H1 (cell line): Measurements from ENCODE around the gene CDYL2. TPM values are rescaled to one million over a fixed set of nuclear protein-coding genes. Genes with fewer than 3 reads are reported as not detected.

Experiments
- CTCF ChIA-PET: fragments of 300-600 bp; sonication (Branson Sonifier 250); formaldehyde crosslinking; loops from one replicate; lab custom pipeline; 2021; ENCODE audit not compliant: partially characterized antibody; lab: Charles Lee
- POLR2A ChIA-PET: fragments of 300-600 bp; sonication (Branson Sonifier 250); formaldehyde crosslinking; loops from one replicate; lab custom pipeline; 2021; ENCODE audit warnings: inconsistent platforms; ENCODE audit not compliant: partially characterized antibody; lab: Charles Lee
- DNase-seq, 2 experiments: peaks; one replicate each; pipeline versions ENCODE4 v3.0.0 to v3.0.0-alpha.2; 2010 to 2022; ENCODE audit warnings: low spot score in 2 of 2, low read depth in 1 of 2, mixed read lengths in 1 of 2
- FAIRE-seq: peaks from 2 replicates; lab custom pipeline; 2011; peaks lifted over from hg19 to GRCh38; lab: Jason Lieb, UNC
- H2AFZ ChIP-seq: 2 replicates; pipeline ENCODE4 v1.8.1; 2012; ENCODE audit warnings: low read length, inconsistent platforms
- H2AK5ac ChIP-seq: 2 replicates; pipeline ENCODE4 v1.6.1; 2013; ENCODE audit warnings: low read depth, low read length
- H2BK120ac ChIP-seq: replicated peaks from 2 replicates; pipeline ENCODE3; 2013; ENCODE audit warnings: low read depth, low read length, inconsistent platforms
- H2BK12ac ChIP-seq: 2 replicates; pipeline ENCODE4 v1.6.1; 2013; ENCODE audit warnings: low read depth, low read length
- H2BK15ac ChIP-seq: 2 replicates; pipeline ENCODE4 v1.6.1; 2013; ENCODE audit warnings: low read length
- H2BK20ac ChIP-seq: 2 replicates; pipeline ENCODE4 v1.6.1; 2013; ENCODE audit warnings: low read length
- H2BK5ac ChIP-seq: 2 replicates; pipeline ENCODE4 v1.6.1; 2013; ENCODE audit warnings: low read depth, low read length
- H3K14ac ChIP-seq: 2 replicates; pipeline ENCODE4 v1.6.1; 2013; ENCODE audit warnings: inconsistent platforms; ENCODE audit not compliant: insufficient read length
- H3K18ac ChIP-seq: 2 replicates; pipeline ENCODE4 v1.6.1; 2013; ENCODE audit warnings: low read length; ENCODE audit errors: extremely low read depth
- H3K23ac ChIP-seq: 2 replicates; pipeline ENCODE4 v1.6.1; 2013; ENCODE audit warnings: inconsistent platforms; ENCODE audit not compliant: insufficient read length
- H3K23me2 ChIP-seq: 2 replicates; pipeline ENCODE4 v1.6.1; 2013; ENCODE audit warnings: low read depth, low read length
- H3K27ac ChIP-seq: 2 replicates; pipeline ENCODE4 v1.6.1; 2011; ENCODE audit warnings: low read depth, low read length, inconsistent platforms
- H3K27me3 ChIP-seq, 4 experiments: replicated peaks in 1 of 4; 1 replicate in 1 of 4; 2 replicates in 3 of 4; pipeline versions ENCODE4 v1.6.1 to v1.8.1; 2011 to 2013; ENCODE audit warnings: low read length in 3 of 4, mild to moderate bottlenecking in 3 of 4, inconsistent platforms in 2 of 4, mixed read lengths in 2 of 4, moderate library complexity in 1 of 4; ENCODE audit not compliant: control insufficient read depth in 3 of 4, insufficient read depth in 3 of 4; ENCODE audit errors: extremely low read depth in 1 of 4
- H3K36me3 ChIP-seq, 4 experiments: 2 replicates each; pipeline versions ENCODE4 v1.6.1 to v1.8.1; 2011 to 2013; ENCODE audit warnings: mild to moderate bottlenecking in 4 of 4, low read length in 3 of 4, moderate library complexity in 2 of 4, control low read depth in 1 of 4, inconsistent platforms in 1 of 4; ENCODE audit not compliant: insufficient read depth in 4 of 4, control insufficient read depth in 2 of 4
- H3K4ac ChIP-seq: replicated peaks from 2 replicates; pipeline ENCODE3; 2013; ENCODE audit warnings: low read length, low read depth, mixed read lengths, inconsistent platforms; ENCODE audit not compliant: insufficient read length
- H3K4me1 ChIP-seq, 4 experiments: replicated peaks in 1 of 4; 1 replicate in 1 of 4; 2 replicates in 3 of 4; pipeline versions ENCODE4 v1.6.1 to v1.8.1; 2011 to 2013; ENCODE audit warnings: low read length in 3 of 4, inconsistent platforms in 2 of 4, mixed read lengths in 1 of 4; ENCODE audit not compliant: insufficient read depth in 4 of 4, control insufficient read depth in 3 of 4
- H3K4me2 ChIP-seq, 2 experiments: 2 replicates each; pipeline versions ENCODE4 v1.6.1 to v1.8.1; 2011 to 2013; ENCODE audit warnings: low read depth in 2 of 2, low read length in 2 of 2, control low read depth in 1 of 2, inconsistent platforms in 1 of 2, mild to moderate bottlenecking in 1 of 2; ENCODE audit not compliant: insufficient read depth in 1 of 2
- H3K4me3 ChIP-seq, 4 experiments: fragments of 200-600, 300-600 bp in 1 of 4; sonication (generic), shearing (Covaris generic), sonication (Bioruptor Twin) in 1 of 4; 2 replicates each; pipeline versions ENCODE4 v1.5.1 to v1.8.1; 2011 to 2016; ENCODE audit warnings: low read length in 4 of 4, low read depth in 3 of 4, control low read depth in 2 of 4, inconsistent platforms in 2 of 4, mild to moderate bottlenecking in 2 of 4, mixed read lengths in 1 of 4, moderate library complexity in 1 of 4; ENCODE audit not compliant: insufficient read depth in 2 of 4; ENCODE audit errors: extremely low read depth in 1 of 4
- H3K56ac ChIP-seq: replicated peaks from 2 replicates; pipeline ENCODE3; 2013; ENCODE audit warnings: low read depth, mild to moderate bottlenecking, mixed read lengths, low read length, inconsistent platforms; ENCODE audit not compliant: insufficient read length
- H3K79me1 ChIP-seq: 2 replicates; pipeline ENCODE4 v1.6.1; 2013; ENCODE audit warnings: low read depth, low read length, control low read depth
- H3K79me2 ChIP-seq, 2 experiments: 2 replicates each; pipeline versions ENCODE4 v1.6.1 to v1.8.1; 2012 to 2013; ENCODE audit warnings: low read length in 2 of 2, mild to moderate bottlenecking in 2 of 2, inconsistent platforms in 1 of 2; ENCODE audit not compliant: insufficient read depth in 2 of 2, control insufficient read depth in 1 of 2
- H3K9ac ChIP-seq, 4 experiments: replicated peaks in 1 of 4; 1 replicate in 1 of 4; 2 replicates in 3 of 4; pipeline versions ENCODE4 v1.6.1 to v1.8.1; 2011 to 2013; ENCODE audit warnings: low read depth in 3 of 4, low read length in 3 of 4, control low read depth in 2 of 4, mild to moderate bottlenecking in 2 of 4, moderate library complexity in 2 of 4, inconsistent platforms in 1 of 4; ENCODE audit errors: extremely low read depth in 1 of 4
- H3K9me3 ChIP-seq, 2 experiments: 2 replicates each; pipeline versions ENCODE4 v1.6.1 to v1.8.1; 2012 to 2013; ENCODE audit warnings: mild to moderate bottlenecking in 2 of 2, moderate library complexity in 2 of 2, control low read depth in 1 of 2, inconsistent platforms in 1 of 2, low read depth in 1 of 2, low read length in 1 of 2, mixed read lengths in 1 of 2; ENCODE audit not compliant: insufficient read depth in 2 of 2
- H4K20me1 ChIP-seq, 2 experiments: replicated peaks in 1 of 2; 2 replicates each; pipeline versions ENCODE3 to v1.8.1; 2011 to 2013; ENCODE audit warnings: inconsistent platforms in 2 of 2, low read length in 2 of 2, mild to moderate bottlenecking in 1 of 2; ENCODE audit not compliant: insufficient read depth in 2 of 2, control insufficient read depth in 1 of 2
- H4K5ac ChIP-seq: 2 replicates; pipeline ENCODE4 v1.6.1; 2013; ENCODE audit warnings: low read length, low read depth, mixed read lengths, inconsistent platforms; ENCODE audit not compliant: insufficient read length
- H4K8ac ChIP-seq: 2 replicates; pipeline ENCODE4 v1.8.0; 2013; ENCODE audit warnings: mild to moderate bottlenecking, moderate library complexity, low read length, inconsistent platforms; ENCODE audit not compliant: insufficient read depth; ENCODE audit errors: extremely low read depth
- H4K91ac ChIP-seq: replicated peaks from 2 replicates; pipeline ENCODE3; 2013; ENCODE audit warnings: low read length, mixed read lengths, inconsistent platforms; ENCODE audit not compliant: insufficient read length
- CBX5 ChIP-seq: fragments of 300-800, 300-1000 bp; sonication (generic); IDR thresholded peaks from 2 replicates; pipeline ENCODE4 v1.7.1; 2016; ENCODE audit warnings: antibody characterized with exemption, low read length, low read depth
- CBX8 ChIP-seq: fragments of 300-800, 300-1000 bp; sonication (generic); IDR thresholded peaks from 2 replicates; pipeline ENCODE4 v1.7.1; 2016; ENCODE audit warnings: low read depth, low read length, borderline replicate concordance
- EP300 ChIP-seq, 2 experiments: IDR thresholded peaks; 1 replicate in 1 of 2; 2 replicates in 1 of 2; pipeline ENCODE4 v1.6.1; 2011 to 2012; ENCODE audit warnings: low read depth in 2 of 2, low read length in 2 of 2, mild to moderate bottlenecking in 2 of 2, borderline replicate concordance in 1 of 2, inconsistent platforms in 1 of 2, moderate library complexity in 1 of 2
- GABPA ChIP-seq: IDR thresholded peaks from 2 replicates; pipeline ENCODE4 v1.6.1; 2011; ENCODE audit warnings: mild to moderate bottlenecking, low read length, moderate library complexity, borderline replicate concordance; ENCODE audit not compliant: insufficient read depth
- HDAC6 ChIP-seq: IDR thresholded peaks from one replicate; pipeline ENCODE4 v1.7.1; 2012; ENCODE audit warnings: low read depth, mild to moderate bottlenecking, inconsistent platforms, low read length, moderate library complexity
- POLR2A ChIP-seq, 2 experiments: IDR thresholded peaks; 1 replicate in 1 of 2; 2 replicates in 1 of 2; pipeline ENCODE4 v1.6.1; 2011; ENCODE audit warnings: low read depth in 2 of 2, low read length in 2 of 2, mild to moderate bottlenecking in 2 of 2; ENCODE audit errors: control extremely low read depth in 1 of 2
- RNF2 ChIP-seq: fragments of 200-900, 300-1000 bp; sonication (generic); IDR thresholded peaks from 2 replicates; pipeline ENCODE4 v1.7.1; 2016; ENCODE audit warnings: borderline replicate concordance, low read depth, mild to moderate bottlenecking, antibody characterized with exemption, low read length; ENCODE audit not compliant: poor library complexity, severe bottlenecking; ENCODE audit errors: missing control alignments
- SIX5 ChIP-seq: IDR thresholded peaks from 2 replicates; pipeline ENCODE4 v1.6.1; 2011; ENCODE audit warnings: mild to moderate bottlenecking, low read depth, low read length
- SP1 ChIP-seq: IDR thresholded peaks from 2 replicates; pipeline ENCODE4 v1.6.1; 2011; ENCODE audit warnings: low read depth, low read length
- SP4 ChIP-seq: IDR thresholded peaks from 2 replicates; pipeline ENCODE4 v1.6.1; 2012; ENCODE audit warnings: low read length, inconsistent platforms
- TBP ChIP-seq: IDR thresholded peaks from 2 replicates; pipeline ENCODE4 v1.6.1; 2011; ENCODE audit warnings: low read depth, low read length, improper control_type of control experiment
- WGBS, 2 experiments: shearing (Covaris generic) in 1 of 2; methylation state at CpG; one replicate each; pipeline versions ENCODE4 v1.1.6 to v1.1.7; 2013 to 2015; ENCODE audit warnings: low lambda C conversion rate in 2 of 2, mixed read lengths in 2 of 2, inconsistent platforms in 1 of 2, low coverage in 1 of 2, missing lambda C conversion rate in 1 of 2; ENCODE audit not compliant: insufficient replicate concordance in 2 of 2, insufficient coverage in 1 of 2, insufficient read length in 1 of 2; ENCODE audit errors: extremely low coverage in 1 of 2, missing lambda C conversion rate in 1 of 2; 5-methylcytosine and 5-hydroxymethylcytosine counted together
- polyA plus RNA-seq, 7 experiments: library from polyadenylated mRNA; depleted of rRNA in 3 of 7; stranded (reverse) in 5 of 7; unstranded in 2 of 7; fragments of >200 nt in 5 of 7; fragments of 200-250 nt in 2 of 7; gene quantifications; 1 replicate in 5 of 7; 2 replicates in 1 of 7; 4 replicates in 1 of 7; pipeline versions ENCODE4 v1.2.1 to v1.2.3, GENCODE V29; 2011 to 2013; ENCODE audit warnings: missing spikeins in 2 of 7, mixed read lengths in 2 of 7
- total RNA-seq: library from RNA; stranded (reverse); fragmentation: NEBNext Ultra II Directional; extraction: Animal tissue kit (Norgen Biotek cat#: 25700); gene quantifications from 2 replicates; pipeline ENCODE4 v1.2.1, GENCODE V29; 2021
- TF ChIP-seq, protein P1 (sequence below), 3 experiments: IDR thresholded peaks; 1 replicate in 2 of 3; 2 replicates in 1 of 3; pipeline versions ENCODE4 v1.5.1 to v1.6.1; 2011; ENCODE audit warnings: low read length in 3 of 3, mild to moderate bottlenecking in 3 of 3, inconsistent platforms in 2 of 3, low read depth in 1 of 3, moderate library complexity in 1 of 3; ENCODE audit not compliant: insufficient read depth in 1 of 3; ENCODE audit errors: control extremely low read depth in 1 of 3

The CDYL2 gene
- total and polyA plus RNA-seq, 2 of the 8 experiments (the other 6 are each of a cell fraction or from before 2014, with no cell fraction given): 0.33 to 5.3 TPM

DNA sequence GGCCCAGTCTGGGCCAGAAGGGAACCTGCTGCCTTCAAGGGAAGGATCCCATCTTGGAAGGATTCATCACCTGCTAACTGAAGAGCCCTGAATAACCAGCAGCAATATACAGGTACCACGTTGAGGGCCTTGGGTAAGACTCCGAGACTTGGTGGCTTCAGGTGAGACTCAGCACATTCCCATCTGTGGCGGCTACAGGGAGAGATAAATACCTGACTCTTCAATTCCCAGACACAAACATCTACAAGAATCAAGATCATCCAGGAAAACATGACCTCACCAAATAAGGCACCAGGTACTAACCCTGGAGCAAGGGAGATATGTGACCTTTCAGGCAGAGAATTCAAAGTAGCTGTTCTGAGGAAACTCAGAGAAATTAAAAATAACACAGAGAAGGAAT, 164.1 kb downstream of the CDYL2 start:
- no peak overlapping the region for H3K18ac ChIP-seq
- no peak overlapping the region for H2BK12ac ChIP-seq
- H3K14ac ChIP-seq: no peak overlapping the region
- FAIRE-seq (no peak), DNase-seq (no peak)
- H3K4me2 ChIP-seq: no peak overlapping the region
- no peak overlapping the region for H2BK5ac ChIP-seq
- H3K79me1 ChIP-seq: no peaks in the 10 kb centered on the region
- H3K9ac ChIP-seq: no peak overlapping the region
- peaks cover 15 to 16% of the 10 kb centered on the region in 2 experiments; a peak in 3 of 4 replicates for H3K9me3 ChIP-seq
- CTCF ChIA-PET: interaction anchor here (0.6 kb wide), 1 partner anchor 109 kb away, joined by 4 read pairs; no protein-coding TSS in a partner anchor
- no peak overlapping the region for H4K5ac ChIP-seq
- no peak overlapping the region for H3K56ac ChIP-seq
- POLR2A ChIA-PET: no interaction called here
- H2BK20ac ChIP-seq: no peak overlapping the region
- H2AFZ ChIP-seq: no peak overlapping the region
- no peaks in the 10 kb centered on the region; the same call in 1 of the 2 replicates for H3K23me2 ChIP-seq
- H3K23ac ChIP-seq: no peak overlapping the region
- WGBS, 2 experiments: 66% methylated on average over 3 of the region's 3 CpGs; no CpG with 5 or more reads in 1 of the 2 experiments
- no peak overlapping the region for H3K4me3 ChIP-seq
- no peaks in the 10 kb centered on the region for H4K20me1 ChIP-seq
- no peak overlapping the region for H4K8ac ChIP-seq
- H2AK5ac ChIP-seq: no peak overlapping the region
- H3K36me3 ChIP-seq: no peaks in the 10 kb centered on the region
- no peaks in the 10 kb centered on the region for H3K4me1 ChIP-seq
- no peaks in the 10 kb centered on the region for H3K27me3 ChIP-seq
- H3K79me2 ChIP-seq: no peaks in the 10 kb centered on the region
- H4K91ac ChIP-seq: no peak overlapping the region
- no peak overlapping the region for H3K4ac ChIP-seq
- no peak overlapping the region for H2BK120ac ChIP-seq
- H2BK15ac ChIP-seq: no peak overlapping the region
- no peak overlapping the region for H3K27ac ChIP-seq
- no peak for TF ChIP-seq SP4
- TF ChIP-seq GABPA: no peak
- TF ChIP-seq CBX8: no peak
- TF ChIP-seq HDAC6: no peak
- TF ChIP-seq, protein P1, sequence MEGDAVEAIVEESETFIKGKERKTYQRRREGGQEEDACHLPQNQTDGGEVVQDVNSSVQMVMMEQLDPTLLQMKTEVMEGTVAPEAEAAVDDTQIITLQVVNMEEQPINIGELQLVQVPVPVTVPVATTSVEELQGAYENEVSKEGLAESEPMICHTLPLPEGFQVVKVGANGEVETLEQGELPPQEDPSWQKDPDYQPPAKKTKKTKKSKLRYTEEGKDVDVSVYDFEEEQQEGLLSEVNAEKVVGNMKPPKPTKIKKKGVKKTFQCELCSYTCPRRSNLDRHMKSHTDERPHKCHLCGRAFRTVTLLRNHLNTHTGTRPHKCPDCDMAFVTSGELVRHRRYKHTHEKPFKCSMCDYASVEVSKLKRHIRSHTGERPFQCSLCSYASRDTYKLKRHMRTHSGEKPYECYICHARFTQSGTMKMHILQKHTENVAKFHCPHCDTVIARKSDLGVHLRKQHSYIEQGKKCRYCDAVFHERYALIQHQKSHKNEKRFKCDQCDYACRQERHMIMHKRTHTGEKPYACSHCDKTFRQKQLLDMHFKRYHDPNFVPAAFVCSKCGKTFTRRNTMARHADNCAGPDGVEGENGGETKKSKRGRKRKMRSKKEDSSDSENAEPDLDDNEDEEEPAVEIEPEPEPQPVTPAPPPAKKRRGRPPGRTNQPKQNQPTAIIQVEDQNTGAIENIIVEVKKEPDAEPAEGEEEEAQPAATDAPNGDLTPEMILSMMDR (IDR thresholded peaks at IDR 0.05; ENCODE audit: control extremely low read depth in 1 of 3, insufficient read depth in 1 of 3, low read depth in 1 of 3, low read length in 3 of 3): no peak
- no peak for TF ChIP-seq SP1
- no peak for TF ChIP-seq TBP
- no peak for TF ChIP-seq SIX5
- TF ChIP-seq POLR2A (IDR thresholded peaks at IDR 0.05; ENCODE audit: control extremely low read depth in 1 of 2, low read depth in 2 of 2, low read length in 2 of 2): no peak
- TF ChIP-seq RNF2: no peak
- TF ChIP-seq EP300 (IDR thresholded peaks at IDR 0.05; ENCODE audit: borderline replicate concordance in 1 of 2, low read depth in 2 of 2, low read length in 2 of 2): no peak
- TF ChIP-seq CBX5: no peak
